Psoas muscle (tissue), 8 donors: ENCODE data around the gene IQUB. TPM values are rescaled to one million over a fixed set of nuclear protein-coding genes. Genes with fewer than 3 reads are reported as not detected.
"Not testable (repeated sequence)": the region's sequence is repeated elsewhere in the genome, so short reads cannot be mapped to it uniquely, and the experiment has no call there.

Experiments used
- ATAC-seq, 4 donors: fragments of 200-7000 bp; cut with Tn5 transposase; one replicate each; pipeline ENCODE4 v1.9.1; 2020; ENCODE audit warnings: moderate library complexity in 3 of 4, mild to moderate bottlenecking in 2 of 4
- DNase-seq, 2 donors: peaks; one replicate each; pipeline ENCODE4 v3.0.0-alpha.2; 2020
- H3K27ac ChIP-seq: fragments of 200-600 bp; one replicate; pipeline ENCODE4 v1.8.0; 2022
- H3K27me3 ChIP-seq, 3 donors: fragments of 200-600 bp in 1 of 3; one replicate each; pipeline versions ENCODE4 v1.6.1 to v1.8.0; 2013 to 2022; ENCODE audit warnings: low read length in 2 of 3, mild to moderate bottlenecking in 2 of 3, moderate library complexity in 1 of 3; ENCODE audit not compliant: insufficient read depth in 3 of 3
- H3K36me3 ChIP-seq, 2 donors: fragments of 200-600 bp in 1 of 2; one replicate each; pipeline versions ENCODE4 v1.6.1 to v1.8.0; 2013 to 2022; ENCODE audit warnings: low read depth in 1 of 2, mild to moderate bottlenecking in 1 of 2, moderate library complexity in 1 of 2; ENCODE audit not compliant: insufficient read depth in 1 of 2
- H3K4me1 ChIP-seq: fragments of 200-600 bp; one replicate; pipeline ENCODE4 v1.8.0; 2022
- H3K4me3 ChIP-seq: fragments of 200-600 bp; one replicate; pipeline ENCODE4 v1.8.0; 2022; ENCODE audit warnings: mild to moderate bottlenecking
- H3K9me3 ChIP-seq: fragments of 200-600 bp; one replicate; pipeline ENCODE4 v1.8.0; 2022
- CTCF ChIP-seq: fragments of 200-600 bp; IDR thresholded peaks from one replicate; pipeline ENCODE4 v1.8.0; 2022; ENCODE audit warnings: antibody characterized with exemption
- WGBS, 3 donors: extraction: QIAGEN DNeasy Blood & Tissue Kit; methylation state at CpG; one replicate each; pipeline versions ENCODE4 v1.1.6 to v1.1.7; 2013; 5-methylcytosine and 5-hydroxymethylcytosine counted together
- intact Hi-C, 2 donors: fragments of 100-400 bp; cut with DNase I; formaldehyde crosslinking; loops; one replicate each; pipeline versions ENCODE4 v1.11.0 to v1.14.2; 2022
- polyA plus RNA-seq, 3 donors: library from polyadenylated mRNA; stranded (reverse); fragments of 200-250 nt; gene quantifications; one replicate each; pipeline ENCODE4 v1.2.3, GENCODE V29; 2013
- total RNA-seq, 4 donors: library from RNA; stranded (reverse); fragmentation: NEBNext Ultra II Directional in 2 of 4; extraction: Animal tissue kit (Norgen Biotek cat#: 25700) in 2 of 4; gene quantifications; one replicate each; pipeline versions ENCODE4 v1.2.1 to v1.2.4, GENCODE V29; 2021 to 2023
- donor health status: healthy with polysubstance abuse.
- donor health status: DM: no; HTN: no; CAD: no; lungs with moderate emphysema.
- donor health status: Bipolar disorder and iron deficiency.
- donor health status: healthy.
- donor health status: DM: yes; HTN: yes; CAD: no.
- donor health status: DM: no; HTN: no; CAD: no.
- donor health status: DM: no; HTN: no; CAD: no.
- donor health status: DM: yes; HTN: yes; CAD: no.

The IQUB gene
- total and polyA plus RNA-seq, 7 donors = 0.14 to 3.5 (median 0.47) TPM

GRCh38 chr7:123410273-123410904, 124.0 kb downstream of the IQUB start:
- Histone ChIP-seq H3K27me3 (peaks cover 0 to 2% (median 0%) of the 10 kb centered on the region in 3 donors), H3K9me3 (no peaks in the 10 kb centered on the region), H3K4me3 (no peak overlapping the region), H3K27ac (peak overlapping the region; percentile 53), H3K36me3 (no peaks in the 10 kb centered on the region), H3K4me1 (peaks cover 8% of the 10 kb centered on the region)
- DNase-seq (no peak), ATAC-seq (peak; percentile 90 to 95 (median 92))
- intact Hi-C loops = no loop called here
- no peak for TF ChIP-seq CTCF
- WGBS, 3 donors = 0 to 10% (median 8%) methylated on average over 1 of the region's 1 CpG

- ATAC-seq = peak in 3 of 4 donors; percentile 49 to 74 (median 62)
- H3K9me3 ChIP-seq, H3K36me3 ChIP-seq, H3K4me1 ChIP-seq, H3K4me3 ChIP-seq, DNase-seq, H3K27ac ChIP-seq, H3K27me3 ChIP-seq, intact Hi-C loops: not testable (repeated sequence)
- 59 to 78% (median 78%) methylated on average over 4 of the region's 4 CpGs for WGBS, 3 donors
These were observed 126.4 kb downstream of the IQUB start for GRCh38 chr7:123407951-123408350.

Other genes starting within 250 kb of the IQUB start
- 100 to 1,000 TPM; 139 to 211 (median 173) TPM for gene NDUFA5, start 23.2 kb upstream of the IQUB start, total RNA-seq
- gene NDUFA5, start 23.2 kb upstream of the IQUB start, polyA plus RNA-seq = 100 to 1,000 TPM in 2 of 3 donors, 10 to 100 TPM in 1; 99.2 to 234 (median 192) TPM
- gene ASB15, start 67.2 kb upstream of the IQUB start, total RNA-seq = 10 to 100 TPM in 3 of 4 donors, 1 to 10 TPM in 1; 8.2 to 23.6 (median 11.5) TPM
- gene ASB15, start 67.2 kb upstream of the IQUB start, polyA plus RNA-seq = 10 to 100 TPM in 1 of 3 donors, 1 to 10 TPM in 1, under 1 TPM in 1; 0.12 to 15.2 (median 1.3) TPM
- 1,000 to 10,000 TPM in 1 of 4 donors, 100 to 1,000 TPM in 3; 383 to 1,114 (median 640) TPM for gene LMOD2, start 121.3 kb upstream of the IQUB start, total RNA-seq
- gene LMOD2, start 121.3 kb upstream of the IQUB start, polyA plus RNA-seq = 100 to 1,000 TPM in 2 of 3 donors, 1 to 10 TPM in 1; 6.9 to 341 (median 259) TPM
- 10 to 100 TPM; 28.9 to 37.8 (median 33.8) TPM for gene WASL, start 214.4 kb upstream of the IQUB start, total RNA-seq
- 10 to 100 TPM; 17.6 to 33.9 (median 18.4) TPM for gene WASL, start 214.4 kb upstream of the IQUB start, polyA plus RNA-seq